ENCODE measurements around the gene PHF20.
"Not testable (repeated sequence)": the region's sequence is repeated elsewhere in the genome, so short reads cannot be mapped to it uniquely, and the experiment has no call there.

Gene PHF20

DNA sequence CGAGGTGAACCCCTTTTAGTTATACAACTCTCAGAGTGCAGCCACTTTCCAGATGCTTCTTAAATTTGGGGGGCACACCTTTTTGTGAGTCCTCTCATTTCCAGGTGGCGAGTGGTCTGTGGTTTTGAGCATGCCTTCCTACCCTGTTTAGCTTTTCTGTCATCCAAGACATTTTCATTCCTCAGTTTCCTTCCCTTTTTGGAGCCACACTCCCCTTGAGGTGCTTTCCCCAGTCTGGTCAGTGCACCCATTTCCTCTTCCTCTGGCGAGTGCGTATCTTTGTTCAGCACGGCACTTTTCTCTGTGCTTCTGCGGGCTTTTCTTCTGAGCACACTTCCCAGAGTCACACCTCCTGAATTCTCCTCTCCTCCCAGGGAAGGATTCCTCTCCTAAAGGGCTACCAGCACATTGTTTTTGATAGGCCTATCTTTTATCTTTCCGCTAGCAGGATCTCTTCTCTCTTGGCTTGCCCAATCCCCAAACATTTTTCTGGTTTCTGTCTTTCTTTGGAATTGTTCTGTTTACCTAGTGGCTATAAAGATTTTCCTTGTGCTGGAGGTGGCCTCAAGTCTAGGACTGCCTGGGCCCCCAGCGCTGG lies 1.4 kb downstream of the PHF20 start:
- DNase-seq (ENCODE audit: extremely low read depth in 1 of 2, low read depth in 1 of 2) = no peak

DNA sequence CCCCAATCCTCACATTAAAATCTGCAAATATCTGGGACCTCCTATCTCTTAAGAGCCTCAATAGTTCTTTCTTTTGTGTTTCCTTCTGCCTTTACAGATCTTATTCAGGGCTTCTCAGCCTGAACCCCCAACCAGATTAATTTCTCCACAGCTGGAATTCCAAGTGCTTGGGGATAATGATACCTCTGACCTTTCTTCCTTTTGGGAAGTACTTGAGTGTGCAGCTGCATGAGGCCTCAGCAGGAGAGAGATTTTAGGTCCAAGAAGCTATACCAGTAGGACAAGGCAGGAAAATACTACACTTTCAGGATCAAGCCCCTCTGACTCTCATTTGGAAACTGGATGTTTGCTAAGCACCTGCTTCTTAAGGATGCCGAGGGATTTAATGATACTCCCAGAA lies 2.6 kb downstream of the PHF20 start:
- no peak for DNase-seq (ENCODE audit: extremely low read depth in 1 of 2, low read depth in 1 of 2)

DNA sequence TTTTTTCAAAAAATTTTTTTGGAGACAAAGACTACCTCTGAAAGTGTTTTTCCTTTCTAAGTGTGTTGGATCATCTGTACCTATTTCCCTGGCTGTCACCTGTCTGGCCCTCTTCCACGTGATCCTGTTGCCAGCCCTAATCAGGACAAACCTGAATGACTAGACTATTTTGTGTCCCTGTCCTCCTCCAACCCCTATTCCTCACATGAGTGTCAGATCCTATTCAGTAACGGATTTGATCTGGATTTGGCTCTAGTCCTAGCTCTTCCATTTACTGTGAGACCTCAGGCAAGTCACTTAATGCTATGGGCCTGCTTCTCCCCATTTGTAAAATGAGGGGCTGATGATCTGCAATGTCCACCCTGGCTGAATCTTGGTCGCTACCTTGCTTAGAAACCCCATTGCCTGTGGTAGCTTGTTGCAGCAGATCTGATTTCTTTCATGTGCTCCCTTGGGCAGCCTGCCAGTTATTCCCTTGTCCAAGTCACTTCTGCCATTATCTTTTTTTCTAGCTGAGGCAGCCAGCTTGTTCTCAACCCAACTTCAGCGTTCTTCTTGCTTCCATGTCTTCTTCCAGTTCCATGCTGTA lies 4.8 kb downstream of the PHF20 start:
- no peak for DNase-seq (ENCODE audit: extremely low read depth in 1 of 2, low read depth in 1 of 2)

DNA sequence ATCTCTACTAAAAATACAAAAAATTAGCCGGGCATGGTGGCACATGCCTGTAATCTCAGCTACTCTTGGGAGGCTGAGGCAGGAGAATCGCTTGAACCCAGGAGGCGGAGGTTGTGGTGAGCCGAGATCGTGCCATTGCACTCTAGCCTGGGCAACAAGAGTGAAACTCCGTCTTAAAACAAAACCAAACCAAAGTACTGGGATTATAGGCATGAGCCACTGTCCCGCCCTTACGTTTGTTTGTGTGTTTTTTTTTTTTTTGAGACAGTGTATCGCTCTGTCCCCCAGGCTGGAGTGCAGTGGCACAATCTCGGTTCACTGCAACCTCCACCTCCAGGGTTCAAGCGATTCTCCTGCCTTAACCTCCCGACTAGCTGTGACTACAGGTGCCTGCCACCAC lies 12.0 kb downstream of the PHF20 start:
- DNase-seq (ENCODE audit: extremely low read depth in 1 of 2, low read depth in 1 of 2) = not testable (repeated sequence)

DNA sequence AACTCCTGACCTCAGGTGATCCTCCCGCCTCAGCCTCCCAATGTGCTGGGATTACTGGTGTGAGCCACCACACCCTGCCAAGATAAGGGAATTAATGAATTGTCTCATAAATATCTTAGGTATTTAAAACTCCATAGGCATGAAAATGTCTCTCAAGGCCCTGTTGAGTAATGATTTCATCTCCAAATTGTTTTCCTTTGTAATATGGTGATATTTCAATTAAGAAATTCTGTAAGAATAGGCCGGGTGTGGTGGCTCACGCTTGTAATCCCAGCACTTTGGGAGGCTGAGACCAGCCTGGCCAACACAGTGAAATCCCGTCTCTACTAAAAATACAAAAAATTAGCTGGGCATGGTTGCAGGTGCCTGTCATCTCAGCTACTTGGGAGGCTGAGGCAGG lies 13.7 kb downstream of the PHF20 start:
- DNase-seq (ENCODE audit: extremely low read depth in 1 of 2, low read depth in 1 of 2) = not testable (repeated sequence)

DNA sequence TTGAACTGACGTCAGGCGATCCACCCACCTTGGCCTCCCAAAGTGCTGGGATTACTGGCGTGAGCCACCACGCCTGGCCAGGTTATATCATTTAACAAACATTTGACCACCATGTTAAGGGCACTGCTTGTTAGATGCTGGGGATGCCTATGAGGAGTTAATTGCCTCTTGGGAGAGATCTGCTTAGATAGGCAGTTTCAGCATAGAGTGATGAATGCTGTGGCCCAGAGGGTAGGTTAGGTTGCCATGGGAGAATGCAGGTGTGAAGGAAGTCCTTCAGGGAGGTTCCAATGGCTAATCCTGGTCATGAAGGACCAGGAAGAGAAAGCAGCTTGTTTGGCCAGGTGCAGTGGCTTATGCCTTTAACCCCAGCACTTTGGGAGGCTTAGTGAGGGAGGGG lies 17.0 kb downstream of the PHF20 start:
- DNase-seq (ENCODE audit: extremely low read depth in 1 of 2, low read depth in 1 of 2) = no peak

DNA sequence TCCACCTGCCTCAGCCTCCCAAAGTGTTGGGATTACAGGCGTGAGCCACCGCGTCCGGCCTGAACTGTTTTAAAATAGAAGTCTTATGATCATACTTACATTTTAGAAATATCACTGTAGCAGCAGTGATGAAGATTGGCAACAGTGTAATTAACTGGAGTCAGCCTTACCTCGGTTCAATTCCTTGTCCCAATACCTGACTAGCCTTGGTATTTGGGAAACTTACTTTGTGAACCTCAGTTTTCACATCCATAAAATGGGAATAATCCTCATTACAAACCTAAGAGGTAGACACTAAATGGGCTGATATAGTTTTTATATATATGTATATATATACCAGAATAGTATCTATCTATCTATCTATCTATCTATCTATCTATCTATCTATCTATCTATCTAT lies 19.3 kb downstream of the PHF20 start:
- no peak for DNase-seq (ENCODE audit: extremely low read depth in 1 of 2, low read depth in 1 of 2)

DNA sequence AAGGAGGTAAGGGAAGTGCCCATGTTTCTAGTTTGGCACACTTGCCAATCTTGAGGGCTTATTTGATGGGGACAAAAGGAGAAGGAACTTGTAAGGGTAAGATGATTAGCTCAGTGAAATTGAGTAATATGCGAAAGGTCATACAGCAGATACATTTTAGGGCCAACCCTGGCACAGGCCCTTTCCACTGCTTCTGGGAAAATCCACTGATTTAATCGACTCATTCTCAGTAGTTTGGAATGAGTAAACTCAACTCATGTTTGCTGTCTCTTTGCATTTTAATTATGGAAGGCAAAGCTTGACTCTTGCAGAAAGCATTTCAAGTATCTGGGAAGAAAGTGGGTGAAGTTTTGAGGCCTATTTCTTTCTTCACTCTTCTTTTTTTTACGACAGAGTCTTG lies 20.0 kb downstream of the PHF20 start:
- DNase-seq (ENCODE audit: extremely low read depth in 1 of 2, low read depth in 1 of 2) = no peak

DNA sequence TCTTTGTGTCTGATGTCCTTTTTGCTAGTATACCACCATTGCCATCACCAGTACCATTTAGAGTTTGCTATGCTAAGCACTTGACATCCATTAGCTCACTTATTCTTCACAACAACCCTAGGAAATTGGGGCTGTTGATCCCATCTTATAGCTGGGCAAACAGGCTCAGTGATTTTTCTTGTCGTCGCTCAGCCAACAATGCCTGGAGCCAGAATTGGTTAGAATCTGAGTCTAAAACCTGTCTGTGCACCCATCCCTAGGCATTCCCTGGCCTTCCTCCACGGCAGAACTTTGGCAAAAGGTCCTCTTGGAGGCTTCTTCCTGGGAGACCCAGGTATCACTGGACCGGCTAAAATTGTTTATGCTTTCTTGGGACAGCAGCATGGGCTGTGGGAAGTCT lies 20.9 kb downstream of the PHF20 start:
- DNase-seq (ENCODE audit: extremely low read depth in 1 of 2, low read depth in 1 of 2) = no peak

DNA sequence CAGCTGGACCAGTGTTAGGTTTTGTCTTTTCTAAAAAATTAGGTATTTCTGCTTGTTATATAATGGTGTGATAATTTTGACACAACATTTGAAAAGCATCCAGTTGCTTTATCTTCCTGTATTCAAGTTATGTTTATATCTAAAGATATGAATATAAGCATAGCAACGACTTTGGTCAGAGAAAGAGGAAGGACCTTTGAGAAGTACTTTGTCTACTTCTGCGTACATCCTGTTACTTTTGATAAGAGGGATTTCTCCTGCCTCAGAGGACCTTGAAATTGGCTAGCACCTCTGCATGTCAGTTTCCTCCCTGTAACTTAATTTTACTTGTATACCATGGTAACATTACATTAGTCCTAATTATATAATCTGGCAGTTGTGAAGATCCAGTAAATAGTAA lies 24.8 kb downstream of the PHF20 start:
- no peak for DNase-seq (ENCODE audit: extremely low read depth in 1 of 2, low read depth in 1 of 2)

DNA sequence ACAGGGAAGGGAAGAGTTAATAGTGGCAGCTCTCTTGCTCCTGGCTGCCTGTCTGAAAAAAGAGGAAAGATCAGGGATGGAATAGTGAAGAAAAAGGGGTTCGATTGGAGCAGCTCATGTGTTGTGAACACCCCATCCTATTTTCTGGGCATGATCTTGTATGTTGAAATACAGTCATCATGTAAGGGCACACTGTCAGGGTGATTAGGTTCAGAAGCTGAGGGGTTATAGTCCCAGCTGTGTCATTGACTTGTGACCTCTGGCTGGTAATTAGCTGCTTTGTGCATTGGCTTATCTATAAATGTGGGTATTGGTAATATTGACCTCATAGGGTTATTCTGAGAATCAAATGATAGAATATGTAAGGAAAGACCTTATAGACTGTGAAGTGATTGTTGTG lies 30.1 kb downstream of the PHF20 start:
- no peak for DNase-seq (ENCODE audit: extremely low read depth in 1 of 2, low read depth in 1 of 2)

DNA sequence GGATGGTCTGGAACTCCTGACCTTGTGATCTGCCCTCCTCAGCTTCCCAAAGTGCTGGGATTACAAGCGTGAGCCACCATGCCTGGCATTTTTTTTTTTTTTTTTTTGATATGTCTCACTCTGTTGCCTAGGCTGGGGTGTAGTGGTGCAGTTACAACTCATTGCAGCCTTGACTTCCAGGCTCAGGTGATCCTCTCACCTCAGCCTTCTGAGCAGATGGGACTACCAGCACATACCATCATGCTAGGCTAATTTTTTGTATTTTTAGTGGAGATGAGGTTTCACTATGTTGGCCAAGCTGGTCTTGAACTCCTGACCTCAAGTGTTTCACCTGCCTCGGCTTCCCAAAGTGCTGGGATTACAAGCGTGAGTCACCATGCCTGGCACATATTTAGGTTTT lies 34.3 kb downstream of the PHF20 start:
- no peak for DNase-seq (ENCODE audit: extremely low read depth in 1 of 2, low read depth in 1 of 2)

DNA sequence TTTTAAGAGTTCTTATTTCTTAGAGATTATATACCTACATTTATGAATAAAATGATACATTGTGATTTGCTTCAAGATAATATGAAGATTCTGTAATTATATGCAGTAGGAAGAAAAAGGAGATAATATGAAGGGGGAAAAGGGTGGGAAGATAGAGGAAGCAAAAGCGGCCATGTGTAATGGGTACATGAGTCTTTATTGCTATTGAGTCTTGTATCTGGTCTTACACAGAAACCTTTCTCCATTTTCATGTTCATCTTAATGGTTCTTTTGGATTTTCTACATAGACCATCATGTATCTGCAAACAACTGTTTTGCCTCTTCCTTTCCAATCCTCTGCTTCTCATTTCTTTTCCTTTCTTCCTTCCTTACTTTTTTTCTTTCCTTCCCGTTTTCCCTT lies 36.1 kb downstream of the PHF20 start:
- no peak for DNase-seq (ENCODE audit: extremely low read depth in 1 of 2, low read depth in 1 of 2)

DNA sequence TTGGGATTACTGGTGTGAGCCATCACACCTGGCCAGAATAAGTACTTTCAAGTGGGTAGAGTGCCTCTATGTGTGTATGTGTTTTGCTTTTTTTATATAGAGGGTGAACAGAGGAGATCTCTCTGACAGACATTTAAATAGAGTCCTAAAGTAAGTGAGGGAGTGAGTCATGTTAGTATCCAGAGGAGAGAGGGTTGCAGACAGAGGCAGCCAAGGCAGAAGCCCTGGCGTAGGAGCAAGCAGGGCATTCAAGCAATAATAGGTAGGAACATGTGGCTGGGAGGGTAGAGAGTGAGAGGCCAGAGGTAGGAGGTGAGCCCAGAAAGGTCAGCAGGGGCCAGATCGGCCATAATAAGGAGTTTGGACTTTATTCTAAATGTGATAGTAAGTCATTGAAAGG lies 48.9 kb downstream of the PHF20 start:
- DNase-seq (ENCODE audit: extremely low read depth in 1 of 2, low read depth in 1 of 2) = no peak

DNA sequence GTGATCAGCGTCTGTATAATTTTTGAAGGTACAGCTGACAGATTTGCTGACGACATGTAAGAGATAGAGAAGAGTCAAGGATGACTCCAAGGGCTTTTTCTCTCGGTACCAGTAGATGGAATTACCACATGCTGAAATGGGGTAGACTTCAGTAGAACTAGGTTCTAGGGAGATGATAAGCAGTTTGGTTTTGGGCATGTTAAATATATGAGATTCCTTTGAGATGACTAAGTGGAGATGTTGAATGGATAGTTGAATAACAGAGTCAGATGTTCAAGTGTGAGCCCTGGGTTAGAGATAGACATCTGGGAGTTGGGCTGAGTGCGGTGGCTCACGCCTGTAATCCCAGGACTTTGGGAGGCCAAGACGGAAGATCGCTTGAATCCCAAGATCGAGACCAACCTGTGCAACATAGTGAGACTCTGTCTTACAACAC lies 50.0 kb downstream of the PHF20 start:
- no peak for DNase-seq (ENCODE audit: extremely low read depth in 1 of 2, low read depth in 1 of 2)

DNA sequence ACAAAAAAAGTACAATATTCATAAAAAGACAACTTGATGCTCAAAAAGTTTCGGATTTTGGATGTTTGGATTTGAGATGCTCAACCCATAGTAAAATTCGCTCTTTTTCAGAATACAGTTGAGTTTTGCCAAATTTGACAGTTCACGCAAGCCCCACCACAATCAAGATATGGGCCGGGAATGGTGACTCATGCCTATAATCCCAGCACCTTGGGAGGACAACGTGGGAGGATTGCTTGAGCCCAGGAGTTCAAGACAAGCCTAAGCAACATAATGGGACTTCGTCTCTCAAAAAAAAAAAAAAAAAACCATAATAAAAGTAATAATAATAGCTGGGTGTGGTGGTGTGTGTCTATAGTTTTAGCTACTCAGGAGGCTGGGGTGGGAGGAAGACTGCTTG lies 51.3 kb downstream of the PHF20 start:
- no peak for DNase-seq (ENCODE audit: extremely low read depth in 1 of 2, low read depth in 1 of 2)

DNA sequence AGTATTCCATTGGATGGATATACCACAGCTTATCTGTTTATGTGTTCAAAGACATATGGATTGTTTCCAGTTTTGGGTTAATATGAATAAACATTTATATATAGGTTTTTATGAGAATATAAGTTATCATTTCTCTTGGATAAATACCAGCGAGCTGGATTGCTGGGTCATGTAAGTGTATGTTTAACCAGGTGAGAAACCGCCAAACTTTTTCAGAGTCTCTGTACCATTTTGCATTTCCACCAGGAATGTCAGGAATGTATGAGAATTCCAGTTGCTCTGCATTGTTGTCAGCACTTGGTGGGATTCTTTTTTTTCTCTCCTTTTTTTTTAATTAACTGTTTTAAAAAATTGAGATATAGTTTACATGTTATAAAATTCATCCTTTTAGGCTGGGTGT lies 52.1 kb downstream of the PHF20 start:
- no peak for DNase-seq (ENCODE audit: extremely low read depth in 1 of 2, low read depth in 1 of 2)

DNA sequence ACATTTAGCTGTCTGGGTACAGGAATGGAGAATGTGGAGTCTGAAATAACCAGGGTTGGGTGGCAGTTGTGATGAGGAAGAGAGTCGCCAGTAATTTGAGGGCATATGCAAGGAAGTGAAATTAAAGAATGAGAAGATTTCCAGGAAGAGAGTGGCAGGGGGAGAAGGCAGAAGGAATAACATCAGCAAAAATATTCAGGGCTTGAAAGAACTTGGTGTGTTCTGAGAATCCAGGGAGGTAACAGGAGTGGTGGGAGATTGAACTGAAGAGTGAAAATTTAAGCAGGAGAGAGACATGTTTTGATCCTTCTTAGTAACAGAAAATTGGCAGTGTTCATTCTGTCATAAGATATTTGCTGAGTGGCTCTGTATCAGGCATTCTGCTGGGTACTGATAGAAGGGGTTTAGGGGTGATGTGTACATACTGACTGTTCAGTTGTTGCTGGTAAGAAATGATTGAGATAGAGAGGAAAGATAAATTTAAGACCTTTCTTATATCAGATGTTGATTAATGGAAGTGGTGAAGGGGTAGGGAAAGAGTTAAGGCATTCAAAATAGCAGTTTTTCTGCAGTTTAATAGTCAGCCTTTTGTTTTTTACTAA lies 54.7 kb downstream of the PHF20 start:
- DNase-seq (ENCODE audit: extremely low read depth in 1 of 2, low read depth in 1 of 2) = no peak

DNA sequence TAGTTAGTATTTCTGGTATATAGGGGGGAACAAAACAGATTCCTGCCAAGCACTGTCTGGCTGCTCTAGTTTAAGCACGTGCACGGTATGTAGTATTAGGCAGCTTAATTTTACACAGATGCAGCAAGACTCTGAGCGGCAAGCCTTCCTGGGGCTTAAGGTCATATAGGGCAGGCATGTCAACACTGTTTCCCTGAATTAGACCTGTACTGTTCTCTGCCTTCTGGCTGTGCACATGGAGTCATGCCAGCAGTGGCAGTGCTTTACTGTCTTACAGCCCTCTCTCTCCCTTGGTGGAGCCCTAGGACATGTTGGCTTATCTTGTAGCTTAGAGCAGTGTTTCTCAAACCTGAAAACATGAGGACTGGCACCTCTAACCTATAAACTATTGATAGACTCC lies 56.6 kb downstream of the PHF20 start:
- no peak for DNase-seq (ENCODE audit: extremely low read depth in 1 of 2, low read depth in 1 of 2)

DNA sequence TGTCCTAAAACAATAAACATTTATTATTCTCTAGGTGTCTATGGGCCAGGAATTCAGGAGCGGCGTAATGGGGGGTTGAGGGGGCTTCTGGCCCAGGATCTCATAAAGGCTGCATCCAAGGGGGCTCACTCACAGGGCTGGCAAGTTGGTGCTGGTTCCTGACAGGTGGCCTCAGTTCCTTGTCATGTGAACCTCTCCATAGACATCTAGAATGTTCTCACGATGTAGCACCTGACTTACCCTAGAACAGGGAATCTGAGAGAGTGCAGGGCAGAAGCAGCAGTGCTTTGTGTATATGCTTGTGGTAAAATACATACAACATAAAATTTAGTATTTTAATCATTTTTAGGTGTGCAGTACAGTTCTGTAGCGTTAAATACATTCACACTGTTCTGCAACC lies 57.1 kb downstream of the PHF20 start:
- DNase-seq (ENCODE audit: extremely low read depth in 1 of 2, low read depth in 1 of 2) = no peak

DNA sequence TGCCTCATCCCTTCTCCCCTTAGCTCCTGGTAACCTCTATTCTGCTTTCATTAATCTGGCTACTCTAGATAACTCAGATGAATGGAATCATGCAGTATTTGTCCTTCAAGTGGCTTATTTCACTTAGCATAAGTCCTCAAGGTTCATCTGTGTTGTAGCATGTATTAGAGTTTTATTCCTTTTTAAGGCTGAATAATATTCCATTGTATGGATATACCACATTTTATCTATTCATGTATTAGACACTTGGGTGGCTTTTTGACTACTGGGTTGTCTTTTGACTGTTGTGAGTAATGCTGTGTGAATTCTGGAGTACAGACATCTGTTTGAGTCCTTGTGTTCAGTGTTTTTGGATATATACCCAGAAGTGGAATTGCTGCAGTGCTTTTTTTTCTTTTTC lies 58.4 kb downstream of the PHF20 start:
- DNase-seq (ENCODE audit: extremely low read depth in 1 of 2, low read depth in 1 of 2) = no peak

DNA sequence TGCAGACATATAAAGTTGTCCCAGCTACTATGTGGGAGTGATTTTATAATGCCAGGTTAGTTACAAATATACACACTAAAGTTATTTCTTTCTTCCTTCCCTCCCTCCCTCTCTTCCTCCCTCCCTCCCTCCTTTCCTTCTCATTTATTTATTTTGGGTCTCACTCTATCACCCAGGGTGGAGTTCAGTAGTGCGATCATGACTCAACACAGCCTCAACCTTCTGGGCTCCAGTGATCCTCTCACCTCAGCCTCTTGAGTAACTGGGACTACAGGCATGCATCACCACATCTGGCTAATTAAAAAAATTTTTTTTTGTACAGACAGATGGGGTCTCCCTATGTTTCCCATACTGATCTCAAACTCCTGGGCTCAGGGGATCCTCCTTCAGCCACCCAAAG lies 59.2 kb downstream of the PHF20 start:
- DNase-seq (ENCODE audit: extremely low read depth in 1 of 2, low read depth in 1 of 2) = no peak

DNA sequence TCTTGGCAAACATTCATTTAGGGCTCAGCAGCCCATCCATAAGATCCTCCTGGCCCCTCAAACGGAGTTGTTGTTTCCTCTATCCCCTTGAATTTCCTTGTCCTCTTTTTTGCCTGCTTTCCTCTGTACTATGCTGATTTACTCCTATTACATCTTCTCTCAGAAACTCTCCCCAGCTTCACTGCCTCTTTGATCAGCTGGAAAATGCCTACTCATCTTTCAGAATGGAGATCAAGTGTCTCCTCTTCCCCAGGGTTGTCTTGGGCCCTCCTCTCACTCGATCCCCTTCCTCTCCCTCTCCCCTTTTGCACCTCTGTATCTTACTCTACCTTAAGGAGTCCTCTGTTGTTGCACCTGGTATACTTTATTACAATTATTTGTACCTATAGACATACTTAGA lies 60.2 kb downstream of the PHF20 start:
- DNase-seq (ENCODE audit: extremely low read depth in 1 of 2, low read depth in 1 of 2) = no peak

Data from activated CD8-positive, alpha-beta memory T cell treated with anti-CD3 and anti-CD28 coated beads for 1 hour (primary cell).